Osteoblast (primary cell): Measurements from ENCODE around the gene CRBN. TPM values are rescaled to one million over a fixed set of nuclear protein-coding genes. Genes with fewer than 3 reads are reported as not detected.
A peak's percentile ranks its signal among the peaks of the same experiment; 100 is the strongest.

Source experiments
- DNase-seq: peaks from one replicate; pipeline ENCODE4 v3.0.0; 2011; ENCODE audit warnings: low spot score, mixed read lengths; ENCODE audit not compliant: insufficient read length; ENCODE audit errors: missing footprints
- H2AFZ ChIP-seq: 2 replicates; pipeline ENCODE4 v1.6.0; 2011; ENCODE audit warnings: mild to moderate bottlenecking, low read length
- H3K27ac ChIP-seq: 2 replicates; pipeline ENCODE4 v1.5.1; 2011; ENCODE audit warnings: mild to moderate bottlenecking, low read depth, low read length, moderate library complexity
- H3K27me3 ChIP-seq: 2 replicates; pipeline ENCODE4 v1.6.0; 2012; ENCODE audit warnings: mild to moderate bottlenecking, control low read depth, inconsistent platforms, low read length, moderate library complexity; ENCODE audit not compliant: insufficient read depth
- H3K36me3 ChIP-seq: 2 replicates; pipeline ENCODE4 v1.5.1; 2011; ENCODE audit warnings: mild to moderate bottlenecking, low read length, control low read depth, moderate library complexity; ENCODE audit not compliant: insufficient read depth
- H3K4me1 ChIP-seq: 2 replicates; pipeline ENCODE4 v1.5.1; 2011; ENCODE audit warnings: mild to moderate bottlenecking, low read length, control low read depth, moderate library complexity; ENCODE audit not compliant: insufficient read depth
- H3K4me2 ChIP-seq: 2 replicates; pipeline ENCODE4 v1.6.0; 2011; ENCODE audit warnings: mild to moderate bottlenecking, low read length; ENCODE audit not compliant: insufficient read depth
- H3K4me3 ChIP-seq: fragments of 200-600 bp; sonication (generic); 3 replicates; pipeline ENCODE4 v1.5.1; 2012; ENCODE audit warnings: mild to moderate bottlenecking, low read length, inconsistent platforms; ENCODE audit not compliant: insufficient read depth
- H3K79me2 ChIP-seq: 2 replicates; pipeline ENCODE4 v1.6.0; 2012; ENCODE audit warnings: mild to moderate bottlenecking, low read length, control low read depth, inconsistent platforms; ENCODE audit not compliant: insufficient read depth
- H3K9me3 ChIP-seq: 2 replicates; pipeline ENCODE4 v1.5.1; 2011; ENCODE audit warnings: low read depth, low read length, control low read depth
- H4K20me1 ChIP-seq: 2 replicates; pipeline ENCODE4 v1.6.0; 2012; ENCODE audit warnings: mild to moderate bottlenecking, low read length, control low read depth; ENCODE audit not compliant: insufficient read depth
- CTCF ChIP-seq: IDR thresholded peaks from 2 replicates; pipeline ENCODE4 v1.5.1; 2011; ENCODE audit warnings: mild to moderate bottlenecking, low read depth, low read length, moderate library complexity; ENCODE audit errors: extremely low read depth
- total RNA-seq: library from RNA; depleted of rRNA; stranded (reverse); fragments of >200 nt; gene quantifications from 2 replicates; pipeline ENCODE4 v1.2.3, GENCODE V29; 2012

The CRBN gene
- total RNA-seq, 1 donor: 76.0 TPM

GRCh38 chr3:3113042-3113709, 66.3 kb downstream of the CRBN start:
- Histone ChIP-seq H3K79me2 (no peaks in the 10 kb centered on the region), H4K20me1 (no peaks in the 10 kb centered on the region), H3K36me3 (no peaks in the 10 kb centered on the region), H3K27me3 (no peaks in the 10 kb centered on the region), H3K9me3 (no peaks in the 10 kb centered on the region), H3K4me2 (no peak overlapping the region), H2AFZ (no peak overlapping the region), H3K4me3 (no peak overlapping the region), H3K4me1 (no peaks in the 10 kb centered on the region), H3K27ac (no peak overlapping the region)
- no peak for TF ChIP-seq CTCF
- DNase-seq: no peak

- no peak overlapping the region for H2AFZ ChIP-seq
- H3K4me1 ChIP-seq: no peaks in the 10 kb centered on the region
- no peaks in the 10 kb centered on the region for H3K79me2 ChIP-seq
- no peaks in the 10 kb centered on the region for H3K36me3 ChIP-seq
- DNase-seq: no peak
- no peak overlapping the region for H3K4me2 ChIP-seq
- TF ChIP-seq CTCF: no peak
- no peaks in the 10 kb centered on the region for H3K27me3 ChIP-seq
- no peak overlapping the region for H3K4me3 ChIP-seq
- H3K9me3 ChIP-seq: no peaks in the 10 kb centered on the region
- no peaks in the 10 kb centered on the region for H4K20me1 ChIP-seq
- no peak overlapping the region for H3K27ac ChIP-seq
Observed at GRCh38 chr3:3110749-3111361, 68.6 kb downstream of the CRBN start.

- H3K36me3 ChIP-seq: no peaks in the 10 kb centered on the region
- no peaks in the 10 kb centered on the region for H4K20me1 ChIP-seq
- TF ChIP-seq CTCF: no peak
- H3K79me2 ChIP-seq: no peaks in the 10 kb centered on the region
- DNase-seq: no peak
- H3K4me1 ChIP-seq: no peaks in the 10 kb centered on the region
- H3K4me2 ChIP-seq: no peak within 1 kb of the TSS
- no peak within 1 kb of the TSS for H3K27ac ChIP-seq
- H3K27me3 ChIP-seq: no peaks in the 10 kb centered on the region
- H3K4me3 ChIP-seq: no peak within 1 kb of the TSS
- no peaks in the 10 kb centered on the region for H3K9me3 ChIP-seq
- H2AFZ ChIP-seq: peak within 1 kb of the TSS; percentile 17
Observed at GRCh38 chr3:3110299-3110630, 69.2 kb downstream of the CRBN start, which contains the start of gene IL5RA. TSS of gene IL5RA (minus strand) at chr3:3110374. CDS start at chr3:3104984, 5,390 bp downstream.

- no peak overlapping the region for H3K27ac ChIP-seq
- no peak overlapping the region for H3K4me3 ChIP-seq
- H3K4me2 ChIP-seq: no peak overlapping the region
- H3K4me1 ChIP-seq: no peaks in the 10 kb centered on the region
- no peaks in the 10 kb centered on the region for H3K27me3 ChIP-seq
- peak overlapping the region; percentile 17 for H2AFZ ChIP-seq
- TF ChIP-seq CTCF: no peak
- no peaks in the 10 kb centered on the region for H3K36me3 ChIP-seq
- DNase-seq: no peak
- H4K20me1 ChIP-seq: no peaks in the 10 kb centered on the region
- H3K9me3 ChIP-seq: no peaks in the 10 kb centered on the region
- H3K79me2 ChIP-seq: no peaks in the 10 kb centered on the region
Observed at GRCh38 chr3:3109407-3110298, 69.8 kb downstream of the CRBN start.
